ENCODE results near the gene TBC1D12. TPM values are rescaled to one million over a fixed set of nuclear protein-coding genes. Genes with fewer than 3 reads are reported as not detected.

TBC1D12 gene
- total RNA-seq, 4 donors from 2014 or later: 7.4 to 11.4 (median 7.8) TPM

GRCh38 chr10:94571528-94571927, 169.2 kb downstream of the TBC1D12 start:
- intact Hi-C loops (cut with DNase I; ENCODE audit: low total_unique reads): no loop called here
- no peak for ATAC-seq
- TF ChIP-seq POLR2A (IDR thresholded peaks at IDR 0.05): no peak
- TF ChIP-seq, protein P1, sequence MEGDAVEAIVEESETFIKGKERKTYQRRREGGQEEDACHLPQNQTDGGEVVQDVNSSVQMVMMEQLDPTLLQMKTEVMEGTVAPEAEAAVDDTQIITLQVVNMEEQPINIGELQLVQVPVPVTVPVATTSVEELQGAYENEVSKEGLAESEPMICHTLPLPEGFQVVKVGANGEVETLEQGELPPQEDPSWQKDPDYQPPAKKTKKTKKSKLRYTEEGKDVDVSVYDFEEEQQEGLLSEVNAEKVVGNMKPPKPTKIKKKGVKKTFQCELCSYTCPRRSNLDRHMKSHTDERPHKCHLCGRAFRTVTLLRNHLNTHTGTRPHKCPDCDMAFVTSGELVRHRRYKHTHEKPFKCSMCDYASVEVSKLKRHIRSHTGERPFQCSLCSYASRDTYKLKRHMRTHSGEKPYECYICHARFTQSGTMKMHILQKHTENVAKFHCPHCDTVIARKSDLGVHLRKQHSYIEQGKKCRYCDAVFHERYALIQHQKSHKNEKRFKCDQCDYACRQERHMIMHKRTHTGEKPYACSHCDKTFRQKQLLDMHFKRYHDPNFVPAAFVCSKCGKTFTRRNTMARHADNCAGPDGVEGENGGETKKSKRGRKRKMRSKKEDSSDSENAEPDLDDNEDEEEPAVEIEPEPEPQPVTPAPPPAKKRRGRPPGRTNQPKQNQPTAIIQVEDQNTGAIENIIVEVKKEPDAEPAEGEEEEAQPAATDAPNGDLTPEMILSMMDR (IDR thresholded peaks at IDR 0.05 in 4 of 5, conservative IDR thresholded peaks at IDR 0.05 in 1 of 5): no peak

DNA sequence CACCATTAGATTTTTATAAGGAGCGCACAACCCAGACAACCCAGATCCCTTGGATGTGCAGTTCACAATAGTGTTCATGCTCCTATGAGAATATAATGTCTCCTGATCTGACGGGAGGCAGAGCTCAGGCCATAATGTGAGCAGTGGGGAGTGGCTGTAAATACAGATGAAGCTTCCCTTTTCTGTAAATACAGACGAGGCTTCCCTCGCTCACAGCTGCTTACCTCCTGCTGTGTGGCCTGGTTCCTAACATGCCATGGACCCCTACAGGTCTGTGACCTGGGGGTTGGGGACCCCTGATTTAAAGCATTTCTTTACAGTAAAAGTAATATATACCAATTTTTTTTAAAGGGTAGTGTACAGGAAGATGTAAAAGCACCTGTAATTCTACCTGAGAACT, 176.4 kb downstream of the TBC1D12 start:
- TF ChIP-seq POLR2A (IDR thresholded peaks at IDR 0.05): no peak
- TF ChIP-seq, protein P1 (IDR thresholded peaks at IDR 0.05 in 4 of 5, conservative IDR thresholded peaks at IDR 0.05 in 1 of 5): no peak

More at GRCh38 chr10:94571528-94571927, 169.2 kb downstream of the TBC1D12 start:
- H3K27ac ChIP-seq: no peak overlapping the region
- H3K36me3 ChIP-seq: no peaks in the 10 kb centered on the region
- in situ Hi-C loops (cut with MboI; ENCODE audit: low sequenced_read_pairs in 4 of 4): no loop called here
- no peaks in the 10 kb centered on the region for H3K4me1 ChIP-seq
- H3K27me3 ChIP-seq: no peaks in the 10 kb centered on the region
- H3K4me3 ChIP-seq: no peak overlapping the region
- DNase-seq: no peak
- H3K9me3 ChIP-seq: no peaks in the 10 kb centered on the region

GRCh38 chr10:94583124-94583523, 180.8 kb downstream of the TBC1D12 start:
- no peak overlapping the region for H3K27ac ChIP-seq
- no peak for TF ChIP-seq POLR2A (IDR thresholded peaks at IDR 0.05)
- TF ChIP-seq, protein P1 (IDR thresholded peaks at IDR 0.05 in 4 of 5, conservative IDR thresholded peaks at IDR 0.05 in 1 of 5): no peak
- intact Hi-C loops (cut with DNase I; ENCODE audit: low total_unique reads) (no loop called here), in situ Hi-C loops (cut with MboI; ENCODE audit: low sequenced_read_pairs in 4 of 4) (no loop called here)
- no peak overlapping the region for H3K4me3 ChIP-seq
- H3K36me3 ChIP-seq: no peaks in the 10 kb centered on the region
- no peaks in the 10 kb centered on the region for H3K4me1 ChIP-seq
- ATAC-seq (no peak), DNase-seq (no peak)
- no peaks in the 10 kb centered on the region for H3K9me3 ChIP-seq
- no peaks in the 10 kb centered on the region for H3K27me3 ChIP-seq

More for the DNA sequence above, 176.4 kb downstream of the TBC1D12 start:
- in situ Hi-C loops (cut with MboI; ENCODE audit: low sequenced_read_pairs in 4 of 4): no loop called here
- ATAC-seq (no peak), DNase-seq (no peak)
- intact Hi-C loops (cut with DNase I; ENCODE audit: low total_unique reads): no loop called here
- Histone ChIP-seq H3K27me3 (no peaks in the 10 kb centered on the region), H3K36me3 (no peaks in the 10 kb centered on the region), H3K4me3 (no peak overlapping the region), H3K9me3 (no peaks in the 10 kb centered on the region), H3K27ac (no peak overlapping the region), H3K4me1 (no peaks in the 10 kb centered on the region)

Other genes starting within 250 kb of the TBC1D12 start
- 10 to 100 TPM; 10.3 to 14.5 (median 12.5) TPM for gene NOC3L, start 39.6 kb upstream of the TBC1D12 start, total RNA-seq
- gene HELLS, start 143.2 kb downstream of the TBC1D12 start, total RNA-seq: under 1 TPM; 0.12 to 0.53 (median 0.14) TPM

All from gastrocnemius medialis (tissue), 4 donors.